ENCODE data around the gene EIF2A.
"Not testable (repeated sequence)": the region's sequence is repeated elsewhere in the genome, so short reads cannot be mapped to it uniquely, and the experiment has no call there.

The EIF2A gene

GRCh38 chr3:150546226-150547044, at the start of gene EIF2A, which contains the start of gene SERP1:
TSS of gene EIF2A (plus strand) at chr3:150546787. CDS start at chr3:150546803, 16 bp downstream.
TSS of gene SERP1 (minus strand) at chr3:150546496. CDS start at chr3:150546135, 361 bp downstream.
- H3K27ac ChIP-seq = peak within 1 kb of the TSS; percentile 96
- TF ChIP-seq CTCF (conservative IDR thresholded peaks at IDR 0.05) (no peak), ZFX (IDR thresholded peaks at IDR 0.05) (peak; percentile 96)

DNA sequence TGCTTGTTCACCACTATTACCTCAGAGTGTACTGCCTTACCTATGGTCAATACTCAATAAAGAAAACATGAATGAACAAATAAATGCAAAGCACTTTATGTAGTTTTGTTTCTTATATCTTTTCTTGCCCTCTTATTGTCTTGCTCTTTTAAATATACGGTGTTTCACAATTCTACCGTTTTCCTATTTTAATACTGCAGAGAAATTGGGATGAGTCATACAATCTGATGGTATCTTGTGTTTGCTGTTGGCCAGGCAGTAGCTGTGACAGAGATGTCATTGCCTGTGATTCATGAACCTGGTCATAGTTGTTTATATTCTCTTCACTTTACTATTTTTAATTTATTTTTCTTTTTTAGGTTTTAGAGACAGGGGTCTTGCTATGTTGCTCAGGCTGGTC, 48.6 kb upstream of the EIF2A start:
- H3K27ac ChIP-seq = no peak overlapping the region

GRCh38 chr3:150500960-150501359, 45.6 kb upstream of the EIF2A start:
- not testable (repeated sequence) for H3K27ac ChIP-seq

More for the DNA sequence above, 48.6 kb upstream of the EIF2A start:
- no peak for TF ChIP-seq ZFX (IDR thresholded peaks at IDR 0.05)
- no peak for TF ChIP-seq CTCF (conservative IDR thresholded peaks at IDR 0.05)

DNA sequence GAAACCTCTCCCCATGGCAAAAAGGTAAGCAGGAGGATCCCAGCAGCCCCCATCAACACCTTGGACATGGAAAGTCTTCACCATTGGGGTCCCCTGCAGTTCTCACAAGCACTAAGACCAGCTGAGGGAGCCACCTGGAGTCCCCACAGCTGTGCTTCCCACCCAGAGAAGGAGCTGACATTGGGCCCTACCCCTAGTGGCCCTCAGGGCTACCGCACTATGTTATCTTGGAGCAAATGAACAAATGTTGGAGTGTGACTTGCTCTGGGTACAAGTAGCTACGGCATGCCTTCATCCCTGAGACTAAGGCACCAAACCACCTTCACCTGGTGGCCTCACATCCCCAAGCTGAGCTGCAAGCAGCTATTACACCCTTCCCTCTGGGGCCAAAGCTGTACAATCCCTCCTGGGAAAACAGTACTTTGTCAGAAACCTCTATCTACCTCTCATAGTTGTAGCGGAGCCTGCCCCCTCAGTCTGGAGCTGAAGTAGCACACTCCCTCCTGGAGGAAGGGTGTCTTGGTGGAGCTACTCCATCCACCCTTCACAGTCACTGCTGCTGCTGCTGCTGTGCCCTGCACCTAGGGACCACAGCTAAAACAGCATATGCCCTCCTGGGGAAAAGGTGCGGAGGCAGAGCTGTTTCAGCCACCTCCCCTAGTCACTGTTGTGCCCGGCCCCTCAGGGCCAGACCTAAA, 43.0 kb upstream of the EIF2A start:
- TF ChIP-seq CTCF (conservative IDR thresholded peaks at IDR 0.05) (no peak), ZFX (IDR thresholded peaks at IDR 0.05) (no peak)
- no peak overlapping the region for H3K27ac ChIP-seq

DNA sequence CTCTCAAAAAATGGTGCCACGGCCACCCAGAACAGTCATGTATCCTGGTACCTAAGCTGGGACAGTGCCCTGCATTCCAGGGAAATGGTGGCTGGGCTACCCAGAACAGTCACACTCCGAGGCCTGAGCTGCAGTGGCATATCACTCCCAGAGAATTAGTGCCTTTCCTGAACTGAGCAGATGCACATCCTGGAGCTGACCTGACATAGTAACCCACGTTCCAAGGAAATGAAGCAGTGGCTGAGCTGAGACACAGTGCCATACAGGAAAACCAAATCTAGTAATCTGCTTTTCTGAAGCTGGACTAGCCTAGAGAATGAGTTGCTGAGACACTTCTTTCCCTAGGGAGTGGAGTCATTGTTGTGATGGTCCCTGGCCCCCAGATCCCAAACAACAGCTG, 42.1 kb upstream of the EIF2A start:
- no peak overlapping the region for H3K27ac ChIP-seq

DNA sequence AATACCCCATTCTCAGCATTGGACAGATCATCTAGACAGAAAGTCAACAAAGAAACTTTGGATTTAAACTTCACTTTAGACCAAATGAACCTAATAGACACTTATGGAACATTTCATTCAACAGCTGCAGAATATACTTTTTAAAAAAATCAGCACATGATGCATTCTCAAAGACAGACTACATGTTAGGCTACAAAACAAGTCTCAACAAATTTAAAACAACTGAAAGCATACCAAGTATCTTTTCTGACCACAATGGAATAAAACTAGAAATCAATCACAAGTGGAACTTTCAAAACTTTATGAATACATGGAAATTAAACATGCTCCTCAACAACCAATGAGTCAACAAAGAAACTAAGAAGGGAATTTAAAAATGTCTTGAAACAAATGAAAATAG, 38.2 kb upstream of the EIF2A start:
- no peak overlapping the region for H3K27ac ChIP-seq
- no peak for TF ChIP-seq CTCF (conservative IDR thresholded peaks at IDR 0.05)
- no peak for TF ChIP-seq ZFX (IDR thresholded peaks at IDR 0.05)

More for the DNA sequence above, 42.1 kb upstream of the EIF2A start:
- TF ChIP-seq CTCF (conservative IDR thresholded peaks at IDR 0.05) (no peak), ZFX (IDR thresholded peaks at IDR 0.05) (no peak)

DNA sequence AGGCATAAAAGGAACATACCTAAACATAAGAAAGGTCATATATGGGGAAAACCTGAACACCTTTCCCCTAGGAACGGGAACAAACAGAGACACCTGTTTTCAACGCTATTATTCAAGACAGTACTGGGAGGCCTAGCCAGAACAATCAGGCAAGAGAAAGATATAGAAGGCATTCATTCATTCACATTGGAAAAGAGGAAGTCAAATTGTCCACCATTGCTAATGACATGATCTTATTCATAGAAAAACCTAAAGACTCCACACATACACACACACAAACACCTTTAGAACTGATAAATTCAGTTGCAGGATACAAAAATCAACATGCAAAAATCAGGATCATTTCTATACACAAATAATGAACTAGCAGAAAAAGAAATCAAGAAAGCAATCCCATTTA, 36.8 kb upstream of the EIF2A start:
- no peak for TF ChIP-seq ZFX (IDR thresholded peaks at IDR 0.05)
- TF ChIP-seq CTCF (conservative IDR thresholded peaks at IDR 0.05) = no peak
- no peak overlapping the region for H3K27ac ChIP-seq

All from C4-2B (cell line).